Small intestine (tissue), 7 donors: ENCODE results near the gene MCEE. TPM values are rescaled to one million over a fixed set of nuclear protein-coding genes. Genes with fewer than 3 reads are reported as not detected.
"Not testable (repeated sequence)": the region's sequence is repeated elsewhere in the genome, so short reads cannot be mapped to it uniquely, and the experiment has no call there.

Experiments
- DNase-seq, 2 donors: peaks; one replicate each; pipeline versions ENCODE4 v3.0.0 to v3.0.0-alpha.2; 2013
- FAIRE-seq: peaks from 2 replicates; lab custom pipeline; 2012; peaks lifted over from hg19 to GRCh38; lab: Jason Lieb, UNC
- H3K27ac ChIP-seq, 3 donors: one replicate each; pipeline ENCODE4 v1.5.1; 2013; ENCODE audit warnings: low read length in 2 of 3, mild to moderate bottlenecking in 2 of 3, control low read depth in 1 of 3, inconsistent platforms in 1 of 3, low read depth in 1 of 3, moderate library complexity in 1 of 3
- H3K27me3 ChIP-seq, 3 donors: one replicate each; pipeline ENCODE4 v1.6.1; 2013; ENCODE audit warnings: low read length in 3 of 3, inconsistent platforms in 1 of 3; ENCODE audit not compliant: control insufficient read depth in 3 of 3, insufficient read depth in 3 of 3
- H3K36me3 ChIP-seq, 3 donors: one replicate each; pipeline ENCODE4 v1.6.1; 2013; ENCODE audit warnings: low read length in 3 of 3, inconsistent platforms in 1 of 3, low read depth in 1 of 3, mild to moderate bottlenecking in 1 of 3, moderate library complexity in 1 of 3; ENCODE audit not compliant: control insufficient read depth in 3 of 3, insufficient read depth in 2 of 3
- H3K4me1 ChIP-seq, 3 donors: one replicate each; pipeline ENCODE4 v1.6.1; 2013; ENCODE audit warnings: low read length in 2 of 3, inconsistent platforms in 1 of 3, low read depth in 1 of 3, mild to moderate bottlenecking in 1 of 3, moderate library complexity in 1 of 3; ENCODE audit not compliant: control insufficient read depth in 3 of 3, insufficient read depth in 2 of 3
- H3K4me3 ChIP-seq, 3 donors: one replicate each; pipeline ENCODE4 v1.5.1; 2013; ENCODE audit warnings: low read length in 3 of 3, control low read depth in 1 of 3, inconsistent platforms in 1 of 3, low read depth in 1 of 3, mild to moderate bottlenecking in 1 of 3, moderate library complexity in 1 of 3
- H3K9me3 ChIP-seq, 2 donors: one replicate each; pipeline ENCODE4 v1.6.1; 2013; ENCODE audit warnings: low read depth in 1 of 2, low read length in 1 of 2; ENCODE audit not compliant: control insufficient read depth in 2 of 2, insufficient read depth in 1 of 2
- WGBS, 3 donors: extraction: QIAGEN DNeasy Blood & Tissue Kit; methylation state at CpG; one replicate each; pipeline ENCODE4 v1.1.7; 2013; 5-methylcytosine and 5-hydroxymethylcytosine counted together
- polyA plus RNA-seq, 4 donors: library from polyadenylated mRNA; stranded (reverse) in 3 of 4; unstranded in 1 of 4; fragments of 200-250 nt in 3 of 4; fragments of 120-200 nt in 1 of 4; gene quantifications; one replicate each; pipeline versions ENCODE4 v1.2.1 to v1.2.3, GENCODE V29; 2013
- donor health status: healthy with polysubstance abuse.
- donor health status: control.
- donor health status: control.
- donor health status: Bipolar disorder and iron deficiency.
- donor health status: healthy.

Gene MCEE
- polyA plus RNA-seq, 4 donors: 16.3 to 43.6 (median 31.5) TPM

GRCh38 chr2:71122387-71123298, 7.4 kb downstream of the MCEE start:
- no peak overlapping the region for H3K4me3 ChIP-seq
- no peaks in the 10 kb centered on the region for H3K4me1 ChIP-seq
- H3K27me3 ChIP-seq: no peaks in the 10 kb centered on the region
- no peak for DNase-seq
- no peak for FAIRE-seq
- H3K36me3 ChIP-seq: peaks cover 7 to 31% (median 10%) of the 10 kb centered on the region in 3 donors
- WGBS, 3 donors: 80 to 88% (median 82%) methylated on average over 7 of the region's 7 CpGs
- peaks cover 0 to 6% of the 10 kb centered on the region in 2 donors for H3K9me3 ChIP-seq
- H3K27ac ChIP-seq: peak overlapping the region in 1 of 3 donors; percentile 9

GRCh38 chr2:71121479-71121878, 8.6 kb downstream of the MCEE start:
- WGBS, 3 donors: 96 to 100% (median 97%) methylated on average over 1 of the region's 1 CpG
- DNase-seq: no peak
- Histone ChIP-seq H3K36me3 (peaks cover 9 to 33% (median 10%) of the 10 kb centered on the region in 3 donors), H3K4me1 (no peaks in the 10 kb centered on the region), H3K4me3 (no peak overlapping the region), H3K9me3 (peaks cover 0 to 6% of the 10 kb centered on the region in 2 donors), H3K27ac (no peak overlapping the region), H3K27me3 (no peaks in the 10 kb centered on the region)
- FAIRE-seq: no peak

GRCh38 chr2:71120195-71120594, 9.8 kb downstream of the MCEE start:
- DNase-seq (no peak), FAIRE-seq (no peak)
- Histone ChIP-seq H3K9me3 (peaks cover 0 to 6% of the 10 kb centered on the region in 2 donors), H3K4me1 (no peaks in the 10 kb centered on the region), H3K27ac (no peak overlapping the region), H3K36me3 (peaks cover 9 to 35% (median 10%) of the 10 kb centered on the region in 3 donors), H3K4me3 (no peak overlapping the region), H3K27me3 (no peaks in the 10 kb centered on the region)
- 81 to 89% (median 85%) methylated on average over 6 of the region's 6 CpGs for WGBS, 3 donors

DNA sequence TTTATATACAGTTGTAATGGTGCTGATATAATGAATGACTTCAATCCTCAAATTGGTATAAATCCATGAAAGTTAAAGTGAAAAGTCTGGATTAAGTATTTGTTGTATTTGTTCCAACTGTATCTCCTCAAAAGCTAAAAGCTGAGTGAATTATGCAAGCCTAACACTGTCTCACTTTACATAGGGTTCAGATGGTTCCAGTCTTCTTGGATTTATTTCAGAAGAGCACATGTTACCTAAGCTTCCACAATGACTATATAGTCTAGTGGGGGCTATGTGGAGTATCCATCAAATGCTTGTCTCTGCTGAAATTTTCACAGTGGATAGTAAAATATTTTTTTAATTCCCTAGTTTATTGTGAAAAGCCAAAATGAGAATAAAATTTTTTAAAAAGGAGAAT, 13.0 kb downstream of the MCEE start:
- no peaks in the 10 kb centered on the region for H3K4me1 ChIP-seq
- FAIRE-seq (no peak), DNase-seq (no peak)
- no peak overlapping the region for H3K27ac ChIP-seq
- peaks cover 9 to 27% (median 9%) of the 10 kb centered on the region in 3 donors for H3K36me3 ChIP-seq
- no peaks in the 10 kb centered on the region for H3K27me3 ChIP-seq
- H3K9me3 ChIP-seq: no peaks in the 10 kb centered on the region
- H3K4me3 ChIP-seq: no peak overlapping the region

DNA sequence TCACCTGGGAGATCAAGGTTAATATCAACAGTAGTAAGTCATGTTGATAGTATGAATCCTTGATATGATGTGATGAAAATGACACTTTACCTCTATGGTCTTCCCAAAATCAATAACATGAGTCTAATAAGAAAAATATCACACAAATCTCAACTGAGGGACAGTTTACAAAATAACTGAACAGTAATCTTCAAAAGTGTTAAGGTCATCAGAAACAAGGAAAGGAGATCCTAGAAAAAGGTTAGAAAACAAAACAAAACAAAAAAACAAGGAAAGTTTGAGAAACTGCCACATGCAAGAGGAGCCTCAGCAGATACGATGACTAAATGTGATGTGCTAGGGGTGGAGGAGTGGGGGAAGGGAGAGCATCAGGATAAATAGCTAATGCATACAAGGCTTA, 16.2 kb downstream of the MCEE start:
- FAIRE-seq: no peak
- peaks cover 2 to 19% (median 7%) of the 10 kb centered on the region in 3 donors for H3K36me3 ChIP-seq
- WGBS, 3 donors: 96 to 97% (median 96%) methylated on average over 1 of the region's 1 CpG

GRCh38 chr2:71108091-71108490, 21.9 kb downstream of the MCEE start:
- Histone ChIP-seq H3K27me3 (no peaks in the 10 kb centered on the region), H3K36me3 (no peaks in the 10 kb centered on the region), H3K27ac (no peak overlapping the region), H3K9me3 (no peaks in the 10 kb centered on the region), H3K4me3 (no peak overlapping the region), H3K4me1 (no peaks in the 10 kb centered on the region)
- DNase-seq: no peak
- 90 to 94% (median 93%) methylated on average over 2 of the region's 2 CpGs for WGBS, 3 donors
- FAIRE-seq: no peak

More for the DNA sequence above, 16.2 kb downstream of the MCEE start:
- Histone ChIP-seq H3K27me3 (no peaks in the 10 kb centered on the region), H3K27ac (no peak overlapping the region), H3K9me3 (no peaks in the 10 kb centered on the region), H3K4me1 (no peaks in the 10 kb centered on the region), H3K4me3 (no peak overlapping the region)
- DNase-seq: no peak

GRCh38 chr2:71106463-71106862, 23.6 kb downstream of the MCEE start:
- H3K27me3 ChIP-seq, H3K36me3 ChIP-seq, H3K4me1 ChIP-seq, H3K9me3 ChIP-seq, FAIRE-seq, H3K27ac ChIP-seq, H3K4me3 ChIP-seq, DNase-seq: not testable (repeated sequence)
- 80 to 87% (median 84%) methylated on average over 6 of the region's 6 CpGs for WGBS, 3 donors

DNA sequence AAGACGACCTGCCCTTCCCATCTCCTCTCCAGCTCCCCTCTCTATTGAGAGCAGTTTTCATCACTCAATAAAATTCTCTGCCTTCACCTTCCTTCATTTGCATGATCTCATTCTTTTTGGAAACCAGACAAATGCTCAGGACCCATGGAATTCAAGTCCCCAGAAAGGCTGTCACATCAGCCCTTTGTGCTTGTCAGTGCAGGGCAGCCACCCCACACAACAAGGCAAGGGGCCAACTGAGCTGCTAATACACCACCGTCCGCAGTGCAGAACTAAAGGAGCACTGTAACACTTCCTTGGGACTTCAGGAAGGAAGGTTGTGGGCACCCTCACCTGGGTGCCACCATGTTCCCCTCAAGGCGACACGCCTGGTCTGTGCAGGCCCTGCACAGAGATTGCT, 26.2 kb downstream of the MCEE start:
- Histone ChIP-seq H3K4me1 (no peaks in the 10 kb centered on the region), H3K4me3 (no peak overlapping the region), H3K27me3 (peaks cover 0 to 2% (median 0%) of the 10 kb centered on the region in 3 donors), H3K9me3 (no peaks in the 10 kb centered on the region), H3K27ac (no peak overlapping the region), H3K36me3 (no peaks in the 10 kb centered on the region)
- WGBS, 3 donors: 85 to 94% (median 88%) methylated on average over 5 of the region's 5 CpGs
- DNase-seq (no peak), FAIRE-seq (no peak)
